MM.1S (cell line): Measurements from ENCODE around the gene ZNF441.

Experiments
- DNase-seq: peaks from one replicate; pipeline ENCODE4 v3.0.0-alpha.2; 2015
- H2AFZ ChIP-seq: fragments of 300-600 bp; sonication (generic); 2 replicates; pipeline ENCODE4 v1.6.0; 2016; ENCODE audit warnings: antibody characterized with exemption, low read length
- H3F3A ChIP-seq: fragments of 300-600 bp; sonication (generic); 2 replicates; pipeline ENCODE4 v1.6.1; 2016; ENCODE audit warnings: mild to moderate bottlenecking, antibody characterized with exemption, low read length, moderate library complexity, mixed read lengths; ENCODE audit not compliant: insufficient read depth
- H3K27ac ChIP-seq: fragments of 300-600 bp; sonication (generic); 2 replicates; pipeline ENCODE4 v1.5.1; 2016; ENCODE audit warnings: mild to moderate bottlenecking, low read length
- H3K27me3 ChIP-seq: fragments of 300-600 bp; sonication (generic); replicated peaks from 2 replicates; pipeline ENCODE4 v1.6.0; 2016; ENCODE audit warnings: low read length; ENCODE audit not compliant: insufficient read depth
- H3K36me3 ChIP-seq: fragments of 300-600 bp; sonication (generic); replicated peaks from 2 replicates; pipeline ENCODE4 v1.6.1; 2016; ENCODE audit warnings: mild to moderate bottlenecking, low read length, mixed read lengths; ENCODE audit not compliant: insufficient read depth
- H3K4me1 ChIP-seq: fragments of 300-600 bp; sonication (generic); 2 replicates; pipeline ENCODE4 v1.6.1; 2016; ENCODE audit warnings: low read length, mixed read lengths
- H3K4me2 ChIP-seq: fragments of 300-600 bp; sonication (generic); 2 replicates; pipeline ENCODE4 v1.6.0; 2016; ENCODE audit warnings: low read depth, low read length
- H3K4me3 ChIP-seq: fragments of 300-600 bp; sonication (generic); 2 replicates; pipeline ENCODE4 v1.5.1; 2016; ENCODE audit warnings: low read length, mixed read lengths
- H3K79me2 ChIP-seq: fragments of 300-600 bp; sonication (generic); 2 replicates; pipeline ENCODE4 v1.6.1; 2016; ENCODE audit warnings: mixed run types, low read length, mixed read lengths
- H3K9ac ChIP-seq: fragments of 300-600 bp; sonication (generic); 2 replicates; pipeline ENCODE4 v1.6.1; 2016; ENCODE audit warnings: low read length, mixed read lengths
- H3K9me2 ChIP-seq: fragments of 300-600 bp; sonication (generic); replicated peaks from 2 replicates; pipeline ENCODE4 v1.6.1; 2016; ENCODE audit warnings: mild to moderate bottlenecking, low read length, mixed read lengths; ENCODE audit not compliant: insufficient read depth
- H3K9me3 ChIP-seq: fragments of 300-600 bp; sonication (generic); replicated peaks from 2 replicates; pipeline ENCODE4 v1.6.1; 2016; ENCODE audit warnings: mild to moderate bottlenecking, low read length, mixed read lengths; ENCODE audit not compliant: insufficient read depth
- H4K20me1 ChIP-seq: fragments of 300-600 bp; sonication (generic); 2 replicates; pipeline ENCODE4 v1.6.1; 2016; ENCODE audit warnings: mild to moderate bottlenecking, low read length, moderate library complexity, mixed read lengths; ENCODE audit not compliant: insufficient read depth
- EZH2 ChIP-seq: fragments of 300-600 bp; sonication (generic); optimal IDR thresholded peaks from 2 replicates; pipeline ENCODE3; 2017; ENCODE audit warnings: low read depth, mild to moderate bottlenecking, antibody characterized with exemption, low read length, mixed read lengths
- EZH2phosphoT487 ChIP-seq: fragments of 300-600 bp; sonication (generic); IDR thresholded peaks from 2 replicates; pipeline ENCODE4 v1.6.1; 2018; ENCODE audit warnings: antibody characterized with exemption, low read length
- TF ChIP-seq, protein P1 (sequence below): fragments of 300-600 bp; sonication (generic); IDR thresholded peaks from 2 replicates; pipeline ENCODE4 v1.5.1; 2016; ENCODE audit warnings: antibody characterized with exemption, low read length, mixed read lengths

The ZNF441 gene

DNA sequence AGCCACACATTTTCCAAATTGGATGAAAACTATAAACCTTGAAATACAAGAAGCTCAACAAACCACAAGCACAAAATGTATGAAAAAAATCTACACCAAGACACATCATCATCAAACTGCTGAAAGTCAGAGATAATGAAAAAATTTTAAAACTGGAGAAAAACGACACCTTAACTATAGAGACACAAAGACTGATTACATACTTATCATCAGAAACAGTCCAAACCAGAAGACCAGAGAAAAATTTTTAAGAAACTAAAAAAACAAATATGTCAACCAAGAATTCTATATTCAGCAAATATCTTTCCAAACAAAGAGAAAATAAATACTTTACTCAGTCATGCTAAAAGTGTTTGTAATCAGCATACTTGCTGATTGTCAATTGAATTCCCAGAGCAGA is 19.5 kb upstream of the ZNF441 start:
- no peaks in the 10 kb centered on the region for H3K36me3 ChIP-seq
- H3K27me3 ChIP-seq = no peaks in the 10 kb centered on the region; the same call in 1 of the 2 replicates
- H4K20me1 ChIP-seq = no peaks in the 10 kb centered on the region
- no peaks in the 10 kb centered on the region for H3K4me1 ChIP-seq
- no peak for DNase-seq
- no peak overlapping the region for H3K4me3 ChIP-seq
- no peaks in the 10 kb centered on the region for H3K79me2 ChIP-seq
- H3F3A ChIP-seq = no peaks in the 10 kb centered on the region
- no peak overlapping the region for H2AFZ ChIP-seq
- TF ChIP-seq EZH2phosphoT487 (no peak), EZH2 (no peak)
- TF ChIP-seq, protein P1, sequence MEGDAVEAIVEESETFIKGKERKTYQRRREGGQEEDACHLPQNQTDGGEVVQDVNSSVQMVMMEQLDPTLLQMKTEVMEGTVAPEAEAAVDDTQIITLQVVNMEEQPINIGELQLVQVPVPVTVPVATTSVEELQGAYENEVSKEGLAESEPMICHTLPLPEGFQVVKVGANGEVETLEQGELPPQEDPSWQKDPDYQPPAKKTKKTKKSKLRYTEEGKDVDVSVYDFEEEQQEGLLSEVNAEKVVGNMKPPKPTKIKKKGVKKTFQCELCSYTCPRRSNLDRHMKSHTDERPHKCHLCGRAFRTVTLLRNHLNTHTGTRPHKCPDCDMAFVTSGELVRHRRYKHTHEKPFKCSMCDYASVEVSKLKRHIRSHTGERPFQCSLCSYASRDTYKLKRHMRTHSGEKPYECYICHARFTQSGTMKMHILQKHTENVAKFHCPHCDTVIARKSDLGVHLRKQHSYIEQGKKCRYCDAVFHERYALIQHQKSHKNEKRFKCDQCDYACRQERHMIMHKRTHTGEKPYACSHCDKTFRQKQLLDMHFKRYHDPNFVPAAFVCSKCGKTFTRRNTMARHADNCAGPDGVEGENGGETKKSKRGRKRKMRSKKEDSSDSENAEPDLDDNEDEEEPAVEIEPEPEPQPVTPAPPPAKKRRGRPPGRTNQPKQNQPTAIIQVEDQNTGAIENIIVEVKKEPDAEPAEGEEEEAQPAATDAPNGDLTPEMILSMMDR = no peak
- H3K9ac ChIP-seq = no peak overlapping the region
- H3K27ac ChIP-seq = no peak overlapping the region
- no peaks in the 10 kb centered on the region for H3K9me3 ChIP-seq
- H3K4me2 ChIP-seq = no peak overlapping the region
- H3K9me2 ChIP-seq = no peaks in the 10 kb centered on the region

DNA sequence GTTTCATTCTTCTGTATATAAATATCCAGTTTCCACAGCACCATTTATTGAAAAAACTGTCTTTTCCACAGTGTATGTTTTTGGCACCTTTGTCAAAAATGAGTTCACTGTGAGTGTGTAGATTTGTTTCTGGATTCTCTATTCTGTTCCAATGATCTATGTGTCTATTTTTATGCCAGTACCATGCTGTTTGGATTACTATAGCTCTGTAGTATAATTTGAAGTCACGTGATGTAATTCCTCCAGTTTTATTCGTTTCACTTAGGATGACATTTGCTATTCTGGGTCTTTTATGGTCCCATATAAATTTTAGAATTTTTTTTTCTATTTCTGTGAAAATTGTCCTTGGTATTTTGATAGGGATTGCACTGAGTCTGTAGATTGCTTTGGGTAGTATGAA is 17.0 kb upstream of the ZNF441 start:
- Histone ChIP-seq H3F3A (no peaks in the 10 kb centered on the region), H3K27me3 (no peaks in the 10 kb centered on the region; the same call in 1 of the 2 replicates), H3K27ac (no peak overlapping the region), H3K79me2 (no peaks in the 10 kb centered on the region), H3K36me3 (no peaks in the 10 kb centered on the region), H3K9me3 (no peaks in the 10 kb centered on the region), H3K4me1 (no peaks in the 10 kb centered on the region), H3K4me3 (no peak overlapping the region), H3K4me2 (no peak overlapping the region), H3K9me2 (no peaks in the 10 kb centered on the region), H3K9ac (no peak overlapping the region), H4K20me1 (no peaks in the 10 kb centered on the region), H2AFZ (no peak overlapping the region)
- TF ChIP-seq, protein P1 = no peak
- TF ChIP-seq EZH2phosphoT487 = no peak
- no peak for TF ChIP-seq EZH2
- DNase-seq = no peak

DNA sequence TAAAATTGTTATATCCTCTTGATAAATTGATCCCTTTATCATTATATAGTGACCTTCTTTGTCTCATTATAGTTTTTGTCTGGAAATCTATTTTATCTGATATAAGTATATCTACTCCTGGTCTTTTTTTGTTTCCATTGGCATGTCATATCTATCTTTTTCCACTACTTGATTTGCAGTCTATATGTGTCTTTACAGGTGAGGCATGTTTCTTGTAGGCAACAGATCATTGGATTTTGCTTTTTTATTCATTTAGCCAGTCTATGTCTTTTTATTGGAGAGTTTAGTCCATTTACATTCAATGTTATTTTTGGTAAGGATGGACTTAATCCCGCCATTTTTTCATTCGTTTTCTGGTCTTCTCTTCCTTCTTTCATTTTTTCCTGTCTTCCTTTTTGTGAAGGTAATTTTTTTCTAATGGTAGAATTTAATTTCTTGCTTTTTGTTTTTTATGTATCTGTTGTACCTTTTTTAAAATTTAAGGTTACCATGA is 14.5 kb upstream of the ZNF441 start:
- H3K9me2 ChIP-seq = no peaks in the 10 kb centered on the region
- H3K36me3 ChIP-seq = no peaks in the 10 kb centered on the region
- no peaks in the 10 kb centered on the region for H3K79me2 ChIP-seq
- H3K27ac ChIP-seq = no peak overlapping the region
- DNase-seq = no peak
- H3K4me1 ChIP-seq = no peaks in the 10 kb centered on the region
- TF ChIP-seq EZH2phosphoT487 (no peak), EZH2 (no peak)
- TF ChIP-seq, protein P1 = no peak
- H2AFZ ChIP-seq = no peak overlapping the region
- no peaks in the 10 kb centered on the region for H4K20me1 ChIP-seq
- no peaks in the 10 kb centered on the region for H3K9me3 ChIP-seq
- H3K4me3 ChIP-seq = no peak overlapping the region
- H3K27me3 ChIP-seq = no peaks in the 10 kb centered on the region; the same call in 1 of the 2 replicates
- no peak overlapping the region for H3K9ac ChIP-seq
- H3F3A ChIP-seq = no peaks in the 10 kb centered on the region
- no peak overlapping the region for H3K4me2 ChIP-seq
